CD4-positive, alpha-beta T cell treated with Interferon alpha-2 for 1 hour (primary cell): ENCODE results near the gene AMH.
"Not testable (repeated sequence)": the region's sequence is repeated elsewhere in the genome, so short reads cannot be mapped to it uniquely, and the experiment has no call there.

Experiments
- DNase-seq, 2 donors: peaks; one replicate each; pipeline ENCODE4 v3.0.0-alpha.2; 2020 to 2022

Gene AMH

DNA sequence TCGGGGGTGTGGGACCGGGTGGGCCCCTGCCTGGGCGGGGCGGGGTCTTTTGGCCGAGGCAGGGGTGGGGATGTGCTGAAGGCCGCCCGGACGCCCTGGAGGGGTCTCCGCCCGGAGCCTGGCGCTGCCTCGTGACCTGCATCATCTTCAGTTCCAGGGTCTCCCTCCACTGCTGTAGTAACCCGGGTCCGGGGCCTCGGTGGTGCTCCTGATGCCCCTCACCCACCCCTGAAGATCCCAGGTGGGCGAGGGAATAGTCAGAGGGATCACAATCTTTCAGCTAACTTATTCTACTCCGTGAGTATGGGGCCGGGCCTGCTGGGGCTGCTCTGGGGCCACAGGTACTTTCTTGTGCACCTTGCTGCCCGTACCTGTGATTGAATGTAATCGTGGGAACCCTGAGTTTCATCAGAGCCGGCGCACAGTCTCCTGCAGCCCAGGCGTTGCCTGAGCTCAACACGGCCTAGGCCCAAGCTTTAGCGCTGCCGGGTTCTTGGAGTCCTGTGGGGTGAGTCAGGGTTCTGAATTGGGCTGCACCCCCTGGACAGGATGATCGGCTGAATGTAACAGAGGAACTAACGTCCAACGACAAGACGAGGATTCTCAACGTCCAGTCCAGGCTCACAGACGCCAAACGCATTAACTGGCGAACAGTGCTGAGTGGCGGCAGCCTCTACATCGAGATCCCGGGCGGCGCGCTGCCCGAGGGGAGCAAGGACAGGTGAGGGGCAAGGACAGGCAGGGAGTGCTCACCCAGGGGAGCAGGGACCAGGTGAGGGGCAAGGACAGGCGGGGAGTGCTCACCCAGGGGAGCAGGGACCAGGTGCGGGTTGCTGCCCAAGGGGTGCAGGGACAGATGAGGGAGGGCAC is 22.3 kb downstream of the AMH start:
- no peak for DNase-seq

DNA sequence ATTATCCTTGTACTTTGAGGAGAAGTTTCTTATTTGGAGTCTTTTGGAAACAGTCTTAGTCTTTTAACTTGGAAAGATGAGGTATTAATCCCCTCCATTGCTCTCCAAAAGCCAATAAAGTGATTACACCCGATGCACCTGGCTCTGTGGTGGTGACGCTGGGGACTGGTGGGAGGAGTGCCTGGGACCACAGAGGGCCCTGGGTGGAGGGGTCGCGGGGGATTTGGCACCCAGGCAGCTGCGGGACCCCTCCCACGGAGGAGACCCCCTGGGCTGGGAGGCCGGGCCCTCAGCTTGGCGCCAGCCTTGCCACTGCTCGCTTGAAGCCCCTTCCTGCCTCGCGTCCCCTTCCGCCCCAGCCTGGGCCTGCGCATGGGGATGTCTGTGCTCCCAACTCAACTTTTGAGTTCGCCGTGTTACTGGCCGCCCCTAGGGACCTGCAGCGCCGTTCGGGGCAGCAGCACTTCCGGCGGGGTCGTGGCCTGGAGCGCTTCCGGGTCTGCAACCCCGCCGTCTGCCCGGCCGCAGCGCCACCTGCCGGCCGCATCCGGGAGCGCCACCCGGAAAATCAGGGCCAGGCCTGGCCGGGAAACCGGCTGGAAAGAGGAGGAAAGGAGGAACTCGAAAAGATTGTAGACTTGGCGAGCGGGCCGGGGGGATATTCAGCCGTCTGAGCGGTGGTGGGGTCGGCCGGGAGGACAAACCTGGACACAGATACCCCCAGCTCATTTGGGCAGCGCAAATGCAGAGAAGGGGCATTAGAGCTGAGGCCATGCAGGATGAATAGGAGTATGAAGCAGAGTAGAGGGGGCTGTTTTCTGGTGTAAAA is 24.4 kb downstream of the AMH start:
- DNase-seq, result peak; percentile 80 to 85

DNA sequence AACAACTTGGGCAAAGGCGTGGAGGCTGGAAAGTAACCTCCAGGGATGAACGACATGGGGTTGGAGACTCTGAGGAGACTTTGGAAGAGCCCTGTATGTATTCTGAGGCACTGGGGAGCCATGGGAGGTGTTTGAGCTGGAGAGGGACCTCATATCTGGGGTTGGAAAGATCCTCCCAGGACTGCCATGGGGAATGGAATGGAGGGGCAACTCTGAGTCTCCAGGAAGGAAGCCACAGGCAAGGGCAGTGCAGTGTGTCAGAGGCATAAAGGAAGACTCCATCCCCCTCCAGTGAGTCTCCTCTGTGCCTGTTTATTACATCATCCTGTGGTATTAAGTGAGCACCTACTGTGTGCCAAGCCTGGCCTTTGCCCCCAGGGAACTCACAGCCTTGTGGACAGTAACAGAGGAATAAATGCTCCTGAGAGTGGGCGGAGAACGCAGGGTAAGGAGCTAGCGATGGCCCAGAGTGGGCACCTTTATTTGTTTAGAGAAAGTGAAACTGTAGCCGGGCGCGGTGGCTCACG is 25.1 kb downstream of the AMH start:
- DNase-seq, result no peak

DNA sequence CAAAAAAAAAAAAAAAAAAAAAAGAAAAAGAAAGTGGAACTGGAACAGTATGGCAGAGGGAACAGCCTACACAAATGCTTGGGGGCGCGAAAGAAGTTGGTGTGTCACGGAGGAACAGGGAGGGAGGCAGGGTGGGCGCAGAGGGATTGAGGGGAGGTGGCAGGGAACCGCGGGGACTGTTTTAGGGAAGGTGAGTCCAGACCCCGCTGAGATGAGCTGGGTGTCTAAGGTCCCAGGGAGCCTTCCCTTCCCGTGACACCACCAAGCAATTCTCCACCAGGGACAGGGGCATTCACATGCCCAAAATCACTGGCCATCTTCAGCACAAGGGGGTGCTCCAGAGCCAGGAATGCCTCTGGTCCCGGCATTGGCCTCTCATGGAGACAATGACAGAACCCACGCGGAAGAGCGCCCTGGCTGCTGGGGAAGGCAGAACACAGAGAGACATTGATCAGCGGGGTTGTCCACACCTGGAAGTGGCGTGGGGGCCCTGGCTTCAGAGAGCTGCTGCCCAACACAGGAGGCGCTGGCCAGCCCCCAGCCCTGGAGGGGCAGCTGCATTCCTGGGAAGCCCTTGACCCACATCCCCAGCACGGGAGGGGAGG is 25.9 kb downstream of the AMH start:
- peak; percentile 61 to 63 for DNase-seq

DNA sequence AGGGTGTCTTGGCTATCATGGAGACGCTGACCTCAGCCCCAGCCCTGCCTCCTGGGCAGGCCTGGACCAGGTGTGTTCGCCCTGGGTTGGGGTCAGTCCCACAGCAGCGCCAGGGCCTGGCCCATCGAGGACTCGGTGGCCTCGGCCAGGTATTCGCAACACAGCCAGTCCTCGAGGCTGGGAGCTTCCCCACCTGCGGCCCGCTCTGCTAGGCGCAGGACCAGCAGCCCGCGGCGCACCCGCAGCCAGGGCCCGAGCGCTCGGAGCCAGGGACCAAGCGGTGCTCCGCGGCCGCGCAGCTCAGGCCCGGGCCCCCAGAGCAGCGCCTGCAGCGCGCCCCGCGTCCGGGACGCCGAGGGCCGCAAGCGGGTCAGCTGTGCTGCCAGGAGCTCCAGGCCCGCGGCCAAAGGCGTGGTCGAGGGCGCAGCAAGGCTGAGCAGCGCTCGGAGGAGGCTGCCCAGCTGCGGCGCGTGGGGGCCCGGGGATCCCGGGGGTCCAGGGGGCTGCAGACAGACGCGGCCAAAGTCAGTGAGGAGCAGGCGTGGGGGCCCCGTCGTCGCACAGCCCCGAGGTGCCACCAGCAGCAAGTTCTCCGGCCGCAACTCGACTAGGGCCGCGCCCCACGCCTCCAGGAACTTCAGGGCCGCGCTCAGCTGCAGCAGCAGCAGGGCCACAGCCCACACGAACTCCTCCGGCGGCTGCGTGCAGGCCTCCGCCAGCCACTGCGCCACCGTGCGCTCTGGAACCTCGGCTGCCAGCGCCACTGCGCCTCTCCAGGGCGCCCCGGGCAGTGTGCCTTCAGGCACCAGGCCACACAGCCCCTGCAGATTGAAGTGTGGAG is 26.7 kb downstream of the AMH start:
- DNase-seq, result no peak

DNA sequence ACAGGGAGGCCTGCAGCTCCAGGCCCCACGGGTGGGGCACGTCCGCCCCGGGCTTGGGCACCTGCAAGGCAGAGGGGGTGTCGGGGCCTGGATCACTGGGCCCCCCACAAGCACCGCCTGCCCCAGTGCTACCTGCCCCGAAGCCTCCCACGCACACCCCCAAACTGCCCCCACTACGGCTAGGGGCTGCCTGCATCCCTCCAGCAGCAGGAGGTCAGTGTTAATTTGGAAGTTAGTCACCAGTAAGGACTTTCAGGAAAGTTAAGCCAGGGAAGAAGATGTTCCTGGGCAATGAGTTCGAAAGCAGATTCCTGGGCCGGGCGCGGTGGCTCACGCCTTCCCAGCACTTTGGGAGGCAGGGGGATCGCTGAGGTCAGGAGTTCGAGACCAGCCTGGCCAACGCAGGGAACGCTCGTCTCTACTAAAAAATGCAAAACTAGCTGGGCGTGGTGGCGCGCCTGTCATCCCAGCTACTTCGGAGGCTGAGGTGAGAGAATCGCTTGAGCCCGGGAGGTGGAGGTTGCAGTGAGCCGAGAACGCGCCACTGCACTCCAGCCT is 27.4 kb downstream of the AMH start:
- DNase-seq, result no peak

DNA sequence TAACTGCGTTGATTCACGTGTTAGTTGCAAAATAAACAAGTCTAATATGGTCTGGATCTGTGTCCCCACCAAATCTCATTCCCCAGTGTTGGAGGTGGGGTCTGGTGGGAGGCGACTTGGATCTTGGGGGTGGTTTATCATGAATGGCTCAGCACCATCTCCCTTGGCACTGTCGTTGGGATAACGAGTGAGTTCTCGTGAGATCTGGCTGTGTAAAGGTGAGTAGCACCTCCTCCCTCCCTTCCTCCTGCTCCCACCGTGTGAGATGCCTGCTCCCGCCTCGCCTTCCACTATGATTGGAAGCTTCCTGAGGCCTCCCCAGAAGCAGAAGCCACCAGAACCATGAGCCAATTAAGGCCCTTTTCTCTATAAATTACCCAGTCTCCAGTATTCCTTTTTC is 28.0 kb downstream of the AMH start:
- DNase-seq, result no peak

DNA sequence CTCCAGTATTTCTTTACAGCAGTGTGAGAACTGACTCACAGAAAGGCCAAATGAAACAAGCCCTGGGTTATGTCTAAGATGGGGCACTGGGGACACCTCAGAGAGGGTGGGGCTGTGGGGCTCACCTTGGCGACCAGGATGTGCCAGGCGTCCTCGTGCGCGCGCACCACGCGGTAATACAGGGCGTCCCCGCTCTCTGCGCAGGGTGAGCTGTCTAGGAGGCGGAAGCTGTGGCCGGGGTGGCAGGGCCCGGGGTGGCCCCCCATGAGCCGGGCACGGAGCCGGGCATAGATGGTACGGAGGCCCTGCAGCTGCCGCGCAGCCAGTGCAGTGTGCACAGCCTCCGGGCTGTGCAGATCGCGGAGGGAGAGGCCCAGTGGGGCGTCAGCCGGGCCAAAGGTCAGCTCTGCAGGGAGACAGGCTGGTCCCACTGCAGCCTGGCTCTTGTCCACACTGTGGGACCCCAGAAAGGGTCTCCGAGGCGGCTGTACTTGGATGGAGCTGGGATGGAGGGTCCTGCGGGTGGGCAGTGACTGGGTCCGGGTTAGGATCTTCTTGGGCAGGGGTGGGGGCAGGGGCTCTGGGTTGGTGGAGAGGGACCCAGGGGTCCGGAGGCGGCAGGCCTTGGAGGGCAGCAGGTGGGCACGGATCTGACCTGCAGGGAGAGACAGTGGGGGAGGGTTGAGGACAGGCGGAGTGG is 29.5 kb downstream of the AMH start:
- no peak for DNase-seq

DNA sequence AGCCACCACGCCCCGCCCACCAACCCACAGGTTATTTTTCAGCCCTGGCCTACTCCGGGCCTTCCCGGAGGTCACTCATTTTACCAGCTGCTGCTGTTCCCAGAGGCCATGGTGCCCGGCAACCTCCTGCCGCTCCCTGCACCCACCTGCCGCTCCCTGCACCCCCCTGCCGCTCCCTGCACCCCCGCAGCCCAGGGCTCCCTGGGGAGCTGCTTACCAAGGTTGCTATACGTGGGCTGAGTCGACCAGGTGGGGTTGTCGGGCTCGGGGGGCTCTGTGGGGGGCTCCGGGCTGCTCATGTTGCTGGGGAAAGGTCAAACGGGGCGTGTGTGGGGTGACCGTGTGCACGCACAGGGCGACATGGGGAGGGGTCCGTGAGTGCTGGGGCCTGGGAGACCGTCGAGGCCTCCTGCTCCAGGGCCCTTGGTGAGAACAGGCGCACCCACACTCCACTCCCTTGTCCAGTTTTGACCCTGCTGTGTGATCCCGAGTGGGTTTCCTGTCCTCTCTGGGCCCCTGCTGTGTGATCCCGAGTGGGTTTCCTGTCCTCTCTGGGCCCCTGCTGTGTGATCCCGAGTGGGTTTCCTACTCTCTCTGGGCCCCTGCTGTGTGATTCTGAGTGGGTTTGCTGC is 31.6 kb downstream of the AMH start:
- no peak for DNase-seq

DNA sequence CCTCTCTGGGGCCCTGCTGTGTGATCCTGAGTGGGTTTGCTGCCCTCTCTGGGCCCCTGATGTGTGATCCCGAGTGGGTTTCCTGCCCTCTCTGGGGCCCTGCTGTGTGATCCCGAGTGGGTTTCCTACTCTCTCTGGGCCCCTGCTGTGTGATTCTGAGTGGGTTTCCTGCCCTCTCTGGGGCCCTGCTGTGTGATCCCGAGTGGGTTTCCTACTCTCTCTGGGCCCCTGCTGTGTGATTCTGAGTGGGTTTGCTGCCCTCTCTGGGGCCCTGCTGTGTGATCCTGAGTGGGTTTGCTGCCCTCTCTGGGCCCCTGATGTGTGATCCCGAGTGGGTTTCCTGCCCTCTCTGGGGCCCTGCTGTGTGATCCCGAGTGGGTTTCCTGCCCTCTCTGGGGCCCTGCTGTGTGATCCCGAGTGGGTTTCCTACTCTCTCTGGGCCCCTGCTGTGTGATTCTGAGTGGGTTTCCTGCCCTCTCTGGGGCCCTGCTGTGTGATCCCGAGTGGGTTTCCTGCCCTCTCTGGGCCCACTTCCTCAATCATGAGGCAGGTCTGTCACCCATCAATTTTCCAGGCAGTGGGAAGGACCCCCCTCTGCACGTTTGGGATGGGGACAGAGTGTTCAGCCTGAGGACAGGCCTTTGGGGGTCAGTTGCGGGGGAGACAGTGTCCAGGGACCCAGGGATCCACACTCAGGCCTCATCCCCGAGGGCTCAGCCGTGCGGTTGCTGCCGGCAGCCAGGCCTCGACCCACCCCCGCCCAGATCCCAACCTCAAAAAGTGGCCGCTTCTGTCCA is 32.3 kb downstream of the AMH start:
- DNase-seq, result not testable (repeated sequence)

DNA sequence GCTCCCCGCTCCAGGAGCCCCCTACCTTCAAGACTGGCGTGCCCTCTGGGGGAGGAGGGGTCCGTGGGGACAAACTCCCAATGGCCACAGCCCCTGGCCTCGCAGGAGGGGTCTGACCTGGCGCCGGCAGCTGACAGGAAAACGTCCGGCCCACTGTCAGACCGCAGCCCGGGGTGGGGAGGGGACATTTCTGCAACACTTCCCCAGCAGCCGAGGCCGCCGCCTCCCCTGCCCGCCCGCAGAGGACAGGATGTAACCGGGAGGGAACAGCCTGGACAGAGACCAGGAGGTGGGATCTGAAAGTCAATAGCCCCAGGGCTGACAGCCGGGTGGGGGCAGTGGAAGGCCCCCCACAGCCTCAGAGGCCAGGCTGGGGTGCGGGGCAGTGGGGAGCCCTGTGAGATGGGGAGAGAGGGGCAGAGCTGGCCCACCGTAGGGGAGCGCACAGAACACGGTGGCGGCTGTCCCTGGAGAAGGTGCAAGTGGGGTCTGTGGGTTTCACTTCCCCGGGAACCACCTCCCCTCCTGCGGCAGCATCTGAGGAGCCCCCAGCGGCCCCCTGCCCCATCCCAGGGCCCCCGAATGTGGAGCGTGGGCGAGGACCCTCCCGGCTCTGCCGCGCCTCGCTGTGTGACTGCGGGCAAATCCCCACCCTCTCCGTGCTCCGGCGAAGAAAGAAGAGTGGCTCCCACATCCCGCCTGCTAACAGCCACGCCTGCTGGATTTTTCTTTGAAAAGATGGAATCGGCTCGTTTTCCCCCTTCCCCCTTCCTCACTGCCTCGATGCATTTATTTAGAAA is 33.1 kb downstream of the AMH start, which contains the start of gene PEAK3:
PEAK3 (minus strand) TSS at position 114 of the 800 bp plus-strand sequence. CDS start 1,244 bp downstream, outside the sequence.
- DNase-seq, result peak; percentile 47 to 54

DNA sequence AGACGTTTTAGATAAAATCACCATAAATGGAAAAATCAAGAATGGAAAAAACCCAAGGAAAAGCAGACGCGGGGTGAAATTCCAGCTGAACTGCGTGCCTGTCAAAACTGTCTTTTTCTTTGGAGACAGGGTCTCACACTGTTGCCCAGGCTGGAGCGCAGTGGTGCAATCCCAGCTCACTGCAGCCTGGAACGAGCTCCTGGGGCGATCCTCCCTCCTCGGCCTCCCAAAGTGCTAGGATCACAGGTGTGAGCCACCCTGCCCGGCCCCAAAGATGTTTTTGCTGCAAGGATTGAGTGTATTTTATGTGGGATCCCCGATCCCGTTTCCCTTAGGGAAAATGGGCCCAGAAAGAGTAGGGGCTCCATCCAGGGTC is 33.7 kb downstream of the AMH start:
- DNase-seq, result no peak

DNA sequence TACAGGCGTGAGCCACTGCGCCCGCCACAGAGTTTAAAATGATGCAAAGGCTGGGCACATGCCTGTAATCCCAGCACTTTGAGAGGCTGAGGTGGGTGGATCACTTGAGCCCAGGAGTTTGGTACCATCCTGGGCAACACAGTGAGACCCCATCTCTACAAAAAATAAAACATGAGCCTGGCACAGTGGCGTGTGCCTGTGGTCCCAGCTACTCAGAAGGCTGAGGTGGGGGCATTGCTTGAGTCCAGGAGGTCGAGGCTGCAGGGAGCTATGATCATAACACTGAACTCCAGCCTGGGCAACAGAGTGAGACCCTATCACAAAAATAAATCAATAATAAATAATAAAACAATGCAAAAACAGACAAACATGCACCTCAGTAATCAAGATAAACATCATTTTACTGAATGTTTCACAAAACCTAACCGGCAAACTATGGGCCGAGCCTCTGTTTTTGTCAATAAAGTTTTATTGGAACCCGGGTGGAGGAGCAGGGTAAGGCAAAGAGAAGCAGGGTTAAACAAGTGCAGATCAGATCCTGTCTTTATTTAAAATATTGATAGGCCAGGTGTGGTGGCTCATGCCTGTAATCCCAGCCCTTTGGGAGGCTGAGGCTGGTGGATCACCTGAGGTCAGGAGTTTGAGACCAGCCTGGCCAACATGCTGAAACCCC is 34.8 kb downstream of the AMH start:
- DNase-seq, result no peak

DNA sequence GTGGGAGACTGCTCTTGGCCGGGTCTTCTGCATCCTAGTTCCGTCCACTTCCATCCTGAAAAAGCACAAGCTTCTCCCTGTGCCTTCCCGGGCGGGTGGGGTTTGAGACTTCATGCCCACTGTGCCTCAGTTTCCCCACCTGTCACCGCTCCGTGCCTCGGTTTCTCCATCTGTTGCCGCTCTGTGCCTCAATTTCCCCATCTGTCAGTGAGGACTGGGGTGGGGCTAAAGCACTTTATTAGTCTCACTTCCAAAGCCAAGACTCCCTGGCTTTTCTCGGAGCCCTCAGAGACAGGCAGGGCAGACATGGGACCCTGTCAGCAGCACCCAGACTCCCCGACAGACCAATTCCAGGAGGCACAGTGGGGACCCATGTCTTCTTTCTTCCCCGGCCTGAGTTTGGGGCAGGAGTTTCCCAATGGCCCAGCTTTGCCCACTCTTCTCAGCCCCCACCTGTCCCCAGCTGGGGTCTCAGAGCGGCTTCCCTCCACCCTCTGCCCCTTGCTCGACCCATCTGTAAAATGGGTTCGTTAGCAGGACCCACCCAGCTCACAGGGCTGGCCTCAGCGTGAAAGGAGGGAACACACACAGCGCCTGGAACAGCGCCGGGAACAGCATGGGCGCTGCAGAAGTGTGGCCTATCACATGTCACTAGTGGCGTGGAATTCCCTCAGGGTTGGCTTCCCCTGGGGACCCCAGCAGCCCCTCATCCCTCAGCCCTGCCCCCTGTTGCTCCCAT is 37.4 kb downstream of the AMH start:
- no peak for DNase-seq

DNA sequence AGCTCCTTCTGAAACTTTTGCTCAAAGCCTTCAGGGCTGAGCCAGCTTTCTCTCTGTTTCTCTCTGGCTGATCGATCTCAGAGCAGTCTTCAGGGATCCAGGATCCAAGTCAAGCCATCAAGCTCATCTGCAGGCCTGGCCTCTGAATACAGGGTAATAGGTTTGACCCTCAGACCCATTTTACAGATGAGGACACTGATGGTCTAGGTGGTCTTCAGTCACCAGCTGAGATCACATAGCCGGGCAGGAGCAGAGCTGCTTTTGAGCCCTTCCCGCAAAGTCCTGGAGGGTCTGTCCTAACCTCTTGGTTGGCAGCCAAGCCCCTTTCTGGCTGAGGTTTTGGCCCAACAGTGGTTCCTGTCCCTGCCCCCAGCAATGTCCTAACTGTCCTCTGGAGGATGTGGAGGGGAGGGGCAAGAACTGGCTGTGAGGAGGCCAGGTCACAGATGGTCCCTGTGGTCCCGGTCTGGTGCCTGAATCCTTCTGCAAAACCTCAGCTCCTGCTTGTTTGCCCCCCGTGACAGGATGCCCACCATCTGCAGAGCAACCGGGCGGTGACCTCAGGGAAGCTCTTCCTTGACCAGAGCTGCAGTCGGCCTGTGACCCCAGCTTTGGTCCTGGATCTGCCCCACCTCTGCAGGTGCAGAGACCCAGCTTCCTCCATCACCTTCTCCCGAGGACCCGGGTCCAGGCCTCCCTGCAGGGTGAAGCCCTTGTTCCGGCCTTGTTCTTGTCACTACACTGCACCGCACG is 38.6 kb downstream of the AMH start:
- no peak for DNase-seq

DNA sequence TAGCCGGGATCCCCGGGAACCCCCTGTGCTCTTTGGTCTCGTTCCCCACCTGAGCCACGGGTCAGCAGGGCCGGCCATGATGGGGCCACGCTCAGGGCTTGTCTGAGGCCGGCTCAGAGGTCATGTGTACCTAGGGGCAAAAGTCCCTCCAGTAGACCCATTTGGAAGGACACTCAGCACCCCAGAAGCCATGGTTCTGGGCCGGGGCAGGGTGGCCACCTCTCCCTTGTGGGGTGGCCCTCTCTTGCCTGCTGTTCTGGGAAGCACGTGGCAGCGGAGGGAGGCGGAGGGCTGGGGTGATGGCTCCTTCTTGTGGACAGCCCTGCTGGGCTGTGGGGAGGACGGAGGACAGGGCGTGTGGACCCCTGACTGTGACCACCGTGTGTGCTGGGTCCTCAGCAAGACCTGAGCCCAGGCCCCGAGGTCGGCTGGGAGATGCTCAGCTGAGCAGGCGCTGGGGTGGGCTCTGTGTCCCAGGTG is 39.3 kb downstream of the AMH start:
- DNase-seq, result no peak
